HepG2 (cell line): ENCODE results near the gene CDK5RAP2. TPM values are rescaled to one million over a fixed set of nuclear protein-coding genes. Genes with fewer than 3 reads are reported as not detected.

ENCODE experiments used
- ATRX ChIP-seq: sonication (generic); formaldehyde crosslinking; IDR thresholded peaks from 2 replicates; pipeline ENCODE4 v1.4.0; 2020; ENCODE audit warnings: missing genetic modification reagents, borderline replicate concordance
- HOMEZ ChIP-seq: IDR thresholded peaks from 2 replicates; pipeline ENCODE4 v1.6.1; 2016; ENCODE audit warnings: low read depth
- ONECUT2 ChIP-seq: sonication (generic); formaldehyde crosslinking; IDR thresholded peaks from 2 replicates; pipeline ENCODE4 v1.4.0; 2020; ENCODE audit warnings: missing genetic modification reagents
- PITX1 ChIP-seq: sonication (generic); formaldehyde crosslinking; IDR thresholded peaks from 2 replicates; pipeline ENCODE4 v1.5.1; 2020; ENCODE audit warnings: mild to moderate bottlenecking, missing genetic modification reagents
- PRDM15 ChIP-seq: sonication (generic); formaldehyde crosslinking; IDR thresholded peaks from 2 replicates; pipeline ENCODE4 v1.4.0; 2020; ENCODE audit warnings: missing genetic modification reagents
- RAD21 ChIP-seq: fragments of 450-650 bp; formaldehyde crosslinking; IDR thresholded peaks from 2 replicates; pipeline ENCODE4 v1.5.0; 2020; ENCODE audit warnings: mild to moderate bottlenecking
- TCF7 ChIP-seq: sonication (generic); IDR thresholded peaks from 2 replicates; pipeline ENCODE4 v1.6.1; 2016; ENCODE audit warnings: antibody characterized with exemption, low read depth
- ZNF567 ChIP-seq: sonication (generic); formaldehyde crosslinking; IDR thresholded peaks from 2 replicates; pipeline ENCODE4 v1.8.1; 2023; ENCODE audit warnings: mild to moderate bottlenecking, missing genetic modification reagents, borderline replicate concordance
- ZNF646 ChIP-seq: sonication (generic); formaldehyde crosslinking; IDR thresholded peaks from 2 replicates; pipeline ENCODE4 v1.9.0; 2021; ENCODE audit warnings: mild to moderate bottlenecking, missing genetic modification reagents
- ZNF687 ChIP-seq: sonication (generic); formaldehyde crosslinking; IDR thresholded peaks from 2 replicates; pipeline ENCODE4 v1.5.1; 2020; ENCODE audit warnings: mild to moderate bottlenecking, missing genetic modification reagents, moderate library complexity
- ZNF883 ChIP-seq: sonication (generic); formaldehyde crosslinking; IDR thresholded peaks from 2 replicates; pipeline ENCODE4 v1.5.1; 2020; ENCODE audit warnings: mild to moderate bottlenecking, missing genetic modification reagents; ENCODE audit errors: not compliant biosample characterization
- polyA plus RNA-seq, 8 experiments: library from polyadenylated mRNA; depleted of rRNA in 3 of 8; stranded (reverse) in 7 of 8; unstranded in 1 of 8; fragments of >200 nt; fragmentation: Illumina TruSeq in 4 of 8; extraction: Trizol in 4 of 8; gene quantifications; 2 replicates each; pipeline versions ENCODE4 v1.2.1 to v1.2.3, GENCODE V29; 2011 to 2016; ENCODE audit warnings: low read depth in 4 of 8, missing spikeins in 1 of 8, mixed read lengths in 1 of 8; ENCODE audit not compliant: insufficient read depth in 1 of 8
- total RNA-seq, 5 experiments: library from RNA; depleted of rRNA; stranded (reverse); fragments of >200 nt; fragmentation: Illumina TruSeq; extraction: Trizol; gene quantifications; 2 replicates each; pipeline ENCODE4 v1.2.3, GENCODE V29; 2016; ENCODE audit warnings: low read depth in 1 of 5

The CDK5RAP2 gene
- total and polyA plus RNA-seq, 2 of the 13 experiments (the other 11 are each of a cell fraction or from before 2014, with no cell fraction given): 31.8 to 42.2 TPM

- TF ChIP-seq HOMEZ (CRISPR knock-in tag) (peak; percentile 37; the same call in 1 of the 2 replicates), ZNF687 (CRISPR knock-in tag) (peak; percentile 88), PITX1 (CRISPR knock-in tag) (no peak), RAD21 (0 out of 2 replicates have a peak, but pooled peaks have one; percentile 9), ONECUT2 (CRISPR knock-in tag) (no peak), TCF7 (no peak), PRDM15 (CRISPR knock-in tag) (no peak), ZNF567 (CRISPR knock-in tag) (no peak), ZNF883 (no peak), ZNF646 (CRISPR knock-in tag) (0 out of 2 replicates have a peak, but pooled peaks have one; percentile 40), ATRX (no peak)
Measured at GRCh38 chr9:120580051-120580896, at the start of gene CDK5RAP2 (continued).
